GM10248 (cell line): ENCODE results near the gene BUB3.

Experiments
- CTCF ChIA-PET: fragments of 300-600 bp; sonication (Branson Sonifier 250); formaldehyde crosslinking; extraction: SDS; loops from one replicate; lab custom pipeline; 2021; ENCODE audit warnings: antibody characterized with exemption; lab: Yijun Ruan, JAX
- POLR2A ChIA-PET: fragments of 350-650 bp; sonication (Branson Sonifier 250); formaldehyde crosslinking; extraction: SDS; loops from one replicate; lab custom pipeline; 2020; ENCODE audit warnings: antibody characterized with exemption; lab: Yijun Ruan, JAX
- DNase-seq: peaks from one replicate; pipeline ENCODE4 v3.0.0; 2012; ENCODE audit errors: extremely low spot score
- CTCF ChIP-seq: IDR thresholded peaks from 2 replicates; pipeline ENCODE4 v1.5.1; 2012; ENCODE audit warnings: mild to moderate bottlenecking, low read depth; ENCODE audit errors: extremely low read depth, missing control alignments, control extremely low read depth

Gene BUB3

DNA sequence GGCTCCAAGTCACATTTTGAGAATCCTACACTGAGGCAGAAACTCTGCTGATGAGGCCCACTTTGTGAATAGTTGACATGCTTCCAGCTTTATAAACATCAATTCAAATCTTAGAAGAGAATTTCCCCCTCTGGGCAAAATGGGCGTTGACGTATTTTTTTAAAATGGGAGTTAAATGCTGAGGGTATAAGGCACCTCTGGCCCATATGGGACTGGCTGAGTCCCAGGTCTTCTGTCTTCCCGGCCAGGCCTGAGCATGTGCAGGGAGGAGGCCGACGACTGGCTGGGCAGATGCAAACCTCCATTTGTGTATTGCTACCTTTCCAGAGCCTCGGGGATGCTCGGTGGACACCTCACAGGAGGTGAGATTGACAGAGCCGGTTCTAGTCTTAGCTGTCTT is 37.7 kb downstream of the BUB3 start:
- DNase-seq, result no peak
- TF ChIP-seq CTCF, result no peak
- CTCF ChIA-PET, result interaction anchor here (0.6 to 1.0 kb wide), 3 partner anchors 19 to 162 kb away, joined by 3 read pairs; no protein-coding TSS in a partner anchor
- POLR2A ChIA-PET, result no interaction called here

DNA sequence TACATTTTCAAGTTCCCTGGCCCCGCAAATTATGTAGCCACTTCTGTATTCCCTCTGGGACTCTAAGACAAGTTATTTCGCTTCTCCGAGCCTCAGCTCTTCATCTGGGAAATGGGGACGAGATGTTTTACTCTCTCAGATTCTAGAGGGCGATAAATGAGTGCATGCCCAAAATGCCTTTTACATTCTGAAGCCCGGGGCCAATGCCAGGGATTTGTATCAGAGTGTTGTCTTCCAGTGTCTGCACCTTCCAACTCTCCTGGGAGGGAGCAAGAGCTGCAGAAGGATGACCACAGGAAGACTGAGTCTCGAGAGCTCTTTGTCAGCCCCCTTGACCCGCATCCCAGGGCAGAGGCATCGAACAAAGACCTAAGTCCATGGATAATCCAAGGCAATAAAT is 39.9 kb downstream of the BUB3 start:
- ChIA-PET POLR2A (no interaction called here), CTCF (interaction anchor here (1.0 kb wide), 1 partner anchor 11 kb away, joined by 3 read pairs; no protein-coding TSS in a partner anchor)
- no peak for TF ChIP-seq CTCF
- no peak for DNase-seq

GRCh38 chr10:123200531-123200930 is 46.3 kb downstream of the BUB3 start:
- POLR2A ChIA-PET, result no interaction called here
- no peak for TF ChIP-seq CTCF
- no peak for DNase-seq
- CTCF ChIA-PET, result interaction anchor here (2.3 kb wide), 1 partner anchor 14 kb away, joined by 12 read pairs; no protein-coding TSS in a partner anchor

DNA sequence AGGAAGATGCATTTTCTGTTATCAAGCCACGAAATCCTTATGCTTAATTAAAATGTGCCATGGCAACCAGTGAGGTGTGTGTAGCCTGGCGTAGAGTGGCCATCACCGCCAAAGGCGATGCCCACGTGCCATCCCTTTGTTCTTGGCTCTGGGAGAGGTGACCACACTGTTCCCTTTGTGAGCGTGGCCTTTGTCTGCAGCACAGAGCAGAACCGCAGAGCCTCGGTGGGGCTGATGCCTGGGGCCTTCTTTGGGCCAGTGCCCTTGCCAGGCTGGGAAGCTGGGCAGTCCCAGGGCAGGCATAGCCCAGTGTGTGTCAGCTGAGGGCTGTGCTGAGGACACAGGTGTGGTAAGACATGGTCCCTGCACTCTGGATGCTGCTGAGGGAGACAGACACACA is 48.3 kb downstream of the BUB3 start:
- ChIA-PET CTCF (no interaction called here), POLR2A (no interaction called here)
- DNase-seq, result no peak

DNA sequence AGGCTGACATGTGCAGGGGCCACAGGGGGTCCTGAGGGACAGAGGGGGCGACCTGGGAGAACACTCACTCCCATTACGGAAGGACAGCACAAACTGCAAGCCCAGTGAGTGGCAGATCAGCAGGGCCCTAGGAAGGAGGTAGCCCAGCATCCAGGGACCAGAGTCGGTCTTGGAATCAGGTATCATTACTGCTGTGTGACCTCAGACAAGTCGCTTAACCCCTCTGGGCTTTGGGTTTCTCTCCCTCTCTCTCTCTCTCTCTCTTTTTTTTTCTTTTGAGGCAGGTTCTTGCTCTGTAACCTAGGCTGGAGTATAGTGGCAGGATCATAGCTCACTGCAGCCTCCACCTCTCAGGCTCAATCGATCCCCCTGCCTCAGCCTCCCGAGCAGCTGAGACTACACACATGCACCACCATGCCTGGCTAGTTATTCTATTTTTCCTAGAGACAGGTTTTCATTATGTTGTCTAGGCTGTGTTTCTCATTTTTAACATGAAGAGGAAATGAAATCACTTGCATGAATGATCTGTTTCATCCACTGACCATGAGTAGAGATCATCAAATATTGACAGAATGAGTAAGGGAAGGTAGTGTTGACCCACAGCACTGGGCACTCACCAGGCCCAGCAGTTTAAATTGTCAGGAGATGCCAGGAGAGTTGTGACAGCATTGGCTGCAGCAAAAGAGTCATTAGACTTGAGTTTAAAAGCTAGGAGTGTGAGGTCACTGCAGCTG is 49.4 kb downstream of the BUB3 start:
- CTCF ChIA-PET, result interaction anchor here (1.0 kb wide), 1 partner anchor 79 kb away, joined by 3 read pairs; no protein-coding TSS in a partner anchor
- TF ChIP-seq CTCF, result no peak
- POLR2A ChIA-PET, result no interaction called here
- no peak for DNase-seq

More for the DNA sequence above, 48.3 kb downstream of the BUB3 start:
- TF ChIP-seq CTCF, result no peak

- POLR2A ChIA-PET, result no interaction called here
- CTCF ChIA-PET, result interaction anchor here (1.0 kb wide), 1 partner anchor 79 kb away, joined by 3 read pairs; no protein-coding TSS in a partner anchor
- DNase-seq, result no peak
- no peak for TF ChIP-seq CTCF
Observed at GRCh38 chr10:123204127-123204461, 49.9 kb downstream of the BUB3 start.
